GM23248 (cell line): Measurements from ENCODE around the gene MED12L. TPM values are rescaled to one million over a fixed set of nuclear protein-coding genes. Genes with fewer than 3 reads are reported as not detected.

Experiments
- DNase-seq: peaks from one replicate; pipeline ENCODE4 v3.0.0-alpha.2; 2015
- H2AFZ ChIP-seq: fragments of 200-600 bp; sonication (generic); 2 replicates; pipeline ENCODE4 v1.6.1; 2016; ENCODE audit warnings: antibody characterized with exemption
- H3F3A ChIP-seq: fragments of 200-600 bp; sonication (generic); 2 replicates; pipeline ENCODE4 v1.6.1; 2016; ENCODE audit warnings: mild to moderate bottlenecking, antibody characterized with exemption, mixed run types; ENCODE audit not compliant: insufficient read depth
- H3K27ac ChIP-seq: fragments of 200-600 bp; sonication (generic); 2 replicates; pipeline ENCODE4 v1.5.1; 2016; ENCODE audit warnings: mild to moderate bottlenecking
- H3K27me3 ChIP-seq: fragments of 200-600 bp; sonication (generic); replicated peaks from 2 replicates; pipeline ENCODE4 v1.6.1; 2016; ENCODE audit warnings: mild to moderate bottlenecking; ENCODE audit not compliant: insufficient read depth
- H3K36me3 ChIP-seq: fragments of 200-600 bp; sonication (generic); 2 replicates; pipeline ENCODE4 v1.6.1; 2016; ENCODE audit warnings: low read depth, mild to moderate bottlenecking
- H3K4me1 ChIP-seq: fragments of 200-600 bp; sonication (generic); 2 replicates; pipeline ENCODE4 v1.6.1; 2016; ENCODE audit warnings: mild to moderate bottlenecking; ENCODE audit not compliant: insufficient read depth
- H3K4me2 ChIP-seq: fragments of 200-600 bp; sonication (generic); one replicate; pipeline ENCODE4 v1.6.1; 2016; ENCODE audit warnings: mild to moderate bottlenecking; ENCODE audit not compliant: unreplicated experiment
- H3K4me3 ChIP-seq: fragments of 200-600 bp; sonication (generic); 2 replicates; pipeline ENCODE4 v1.5.1; 2016; ENCODE audit warnings: mild to moderate bottlenecking
- H3K79me2 ChIP-seq: fragments of 200-600 bp; sonication (generic); 2 replicates; pipeline ENCODE4 v1.6.1; 2016; ENCODE audit warnings: mild to moderate bottlenecking; ENCODE audit not compliant: insufficient read depth
- H3K9ac ChIP-seq: fragments of 200-600 bp; sonication (generic); 2 replicates; pipeline ENCODE4 v1.6.1; 2016; ENCODE audit warnings: mild to moderate bottlenecking
- H3K9me2 ChIP-seq: fragments of 200-600 bp; sonication (generic); 2 replicates; pipeline ENCODE4 v1.6.1; 2016; ENCODE audit warnings: mixed run types, mild to moderate bottlenecking, moderate library complexity; ENCODE audit not compliant: insufficient read depth
- H3K9me3 ChIP-seq: fragments of 200-600 bp; sonication (generic); one replicate; pipeline ENCODE4 v1.6.1; 2017; ENCODE audit warnings: low read depth
- H4K20me1 ChIP-seq: fragments of 200-600 bp; sonication (generic); 2 replicates; pipeline ENCODE4 v1.6.0; 2016; ENCODE audit not compliant: insufficient read depth
- EZH2 ChIP-seq: fragments of 200-600 bp; sonication (generic); IDR thresholded peaks from 2 replicates; pipeline ENCODE4 v1.6.1; 2018; ENCODE audit warnings: antibody characterized with exemption, mild to moderate bottlenecking; ENCODE audit not compliant: insufficient read depth, poor library complexity, severe bottlenecking
- EZH2phosphoT487 ChIP-seq: fragments of 200-600 bp; sonication (generic); IDR thresholded peaks from 2 replicates; pipeline ENCODE4 v1.6.1; 2018; ENCODE audit warnings: antibody characterized with exemption, moderate library complexity, mild to moderate bottlenecking, low read depth; ENCODE audit not compliant: insufficient read depth
- WGBS, 2 experiments: methylation state at CpG; one replicate each; pipeline ENCODE4 v1.1.6; 2015 to 2017; ENCODE audit warnings: low lambda C conversion rate in 2 of 2, low coverage in 1 of 2; ENCODE audit errors: missing lambda C conversion rate in 2 of 2; 5-methylcytosine and 5-hydroxymethylcytosine counted together
- in situ Hi-C: fragments of 300-500 bp; cut with MboI; formaldehyde crosslinking; loops from 2 replicates; pipeline ENCODE4 v1.15.0; 2020
- polyA plus RNA-seq: library from polyadenylated mRNA; unstranded; fragments of >200 nt; fragmentation: Nextera tagmentation; extraction: Ambion mirVana; gene quantifications from 2 replicates; pipeline ENCODE4 v1.2.1, GENCODE V29; 2016
- total RNA-seq: library from RNA; depleted of rRNA; stranded (reverse); fragments of >200 nt; shearing (Covaris generic); gene quantifications from 2 replicates; pipeline ENCODE4 v1.2.3, GENCODE V29; 2014

Gene MED12L
- total and polyA plus RNA-seq, 2 experiments from 2014 or later: 0.13 to 0.32 TPM

DNA sequence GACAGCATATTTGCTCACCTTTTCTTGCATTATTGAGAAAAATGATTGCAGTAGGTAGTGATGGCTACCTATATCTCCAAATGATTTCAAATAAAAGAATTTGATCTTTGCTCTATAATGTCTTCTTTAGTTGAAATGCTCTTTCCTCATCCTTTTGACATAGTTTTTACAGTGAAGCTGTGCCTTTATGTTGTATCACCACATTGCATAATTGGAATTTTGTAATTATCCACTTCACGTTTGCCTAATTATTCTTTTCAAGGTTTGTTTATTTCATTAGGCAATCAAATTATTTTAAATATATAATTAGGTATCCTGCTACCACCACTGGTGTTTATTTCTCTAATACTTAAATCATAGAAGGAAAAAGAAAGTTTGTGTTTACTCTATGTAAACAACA, 265.2 kb downstream of the MED12L start:
- Histone ChIP-seq H3K9me3 (no peaks in the 10 kb centered on the region), H3K27me3 (no peaks in the 10 kb centered on the region), H3F3A (peaks cover 6% of the 10 kb centered on the region), H2AFZ (no peak overlapping the region), H3K4me3 (no peak overlapping the region), H3K9me2 (no peaks in the 10 kb centered on the region), H3K36me3 (no peaks in the 10 kb centered on the region), H3K27ac (no peak overlapping the region), H3K4me2 (no peak overlapping the region), H4K20me1 (no peaks in the 10 kb centered on the region), H3K79me2 (no peaks in the 10 kb centered on the region), H3K4me1 (peaks cover 6% of the 10 kb centered on the region), H3K9ac (no peak overlapping the region)
- WGBS, 2 experiments: 85 to 95% methylated on average over 1 of the region's 1 CpG
- in situ Hi-C loops: no loop called here
- DNase-seq: no peak
- TF ChIP-seq EZH2phosphoT487 (no peak), EZH2 (no peak)

DNA sequence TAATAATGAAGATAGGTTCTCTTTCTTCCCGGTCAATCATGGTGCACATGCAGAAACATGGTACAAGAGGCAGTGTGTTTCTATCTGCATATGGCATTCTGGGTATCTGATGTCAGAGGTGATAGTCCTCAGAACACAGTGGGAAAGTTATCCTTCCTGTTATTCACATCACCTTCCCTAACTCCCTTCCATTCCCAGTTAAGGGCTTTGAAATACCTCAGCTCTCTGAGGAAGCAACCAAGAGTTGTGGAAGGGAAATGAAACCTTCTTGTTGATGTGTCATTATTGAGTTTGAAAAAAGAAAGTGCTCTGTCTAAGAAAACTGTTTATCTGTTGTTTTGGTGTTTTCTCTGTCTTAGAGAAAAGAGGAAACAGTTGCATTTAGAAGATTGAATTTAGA, 265.8 kb downstream of the MED12L start:
- no peak overlapping the region for H3K4me2 ChIP-seq
- TF ChIP-seq EZH2: no peak
- TF ChIP-seq EZH2phosphoT487: no peak
- H3F3A ChIP-seq: peaks cover 1% of the 10 kb centered on the region
- in situ Hi-C loops: no loop called here
- no peak overlapping the region for H3K4me3 ChIP-seq
- H3K36me3 ChIP-seq: no peaks in the 10 kb centered on the region
- H3K9me2 ChIP-seq: no peaks in the 10 kb centered on the region
- no peaks in the 10 kb centered on the region for H3K79me2 ChIP-seq
- no peak overlapping the region for H3K9ac ChIP-seq
- H3K4me1 ChIP-seq: peaks cover 2% of the 10 kb centered on the region
- no peaks in the 10 kb centered on the region for H4K20me1 ChIP-seq
- 47 to 68% methylated on average over 1 of the region's 1 CpG for WGBS, 2 experiments
- H3K9me3 ChIP-seq: no peaks in the 10 kb centered on the region
- H2AFZ ChIP-seq: no peak overlapping the region; the same call in 1 of the 2 replicates
- no peak overlapping the region for H3K27ac ChIP-seq
- DNase-seq: no peak
- H3K27me3 ChIP-seq: no peaks in the 10 kb centered on the region

DNA sequence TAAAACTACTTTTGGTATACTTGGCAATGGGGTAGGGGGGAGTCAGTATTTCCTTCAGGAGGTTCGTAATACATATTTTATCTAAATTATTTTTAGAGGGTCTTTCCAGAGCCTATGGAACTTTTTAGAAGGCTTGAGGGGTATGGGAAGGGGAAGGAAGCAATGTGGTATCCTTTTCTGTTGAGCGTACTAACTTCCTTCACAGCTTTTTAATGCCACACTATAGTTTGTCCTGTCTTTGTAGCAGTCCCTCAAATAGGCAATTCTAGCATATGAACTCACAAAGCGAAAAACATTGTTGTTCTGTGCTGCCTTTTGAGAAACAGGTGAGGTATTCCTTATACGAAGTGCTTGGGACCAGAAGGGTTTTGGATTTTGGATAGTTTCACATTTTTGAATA, 266.2 kb downstream of the MED12L start:
- TF ChIP-seq EZH2 (no peak), EZH2phosphoT487 (no peak)
- Histone ChIP-seq H3K4me2 (no peak overlapping the region), H3K27me3 (no peaks in the 10 kb centered on the region), H3F3A (no peaks in the 10 kb centered on the region), H3K36me3 (no peaks in the 10 kb centered on the region), H3K79me2 (no peaks in the 10 kb centered on the region), H3K9me2 (no peaks in the 10 kb centered on the region), H3K9me3 (no peaks in the 10 kb centered on the region), H4K20me1 (no peaks in the 10 kb centered on the region), H3K4me1 (no peaks in the 10 kb centered on the region), H3K27ac (no peak overlapping the region), H2AFZ (no peak overlapping the region; the same call in 1 of the 2 replicates), H3K9ac (no peak overlapping the region), H3K4me3 (no peak overlapping the region)
- DNase-seq: no peak
- in situ Hi-C loops: no loop called here
- 83 to 87% methylated on average over 4 of the region's 4 CpGs for WGBS, 2 experiments

DNA sequence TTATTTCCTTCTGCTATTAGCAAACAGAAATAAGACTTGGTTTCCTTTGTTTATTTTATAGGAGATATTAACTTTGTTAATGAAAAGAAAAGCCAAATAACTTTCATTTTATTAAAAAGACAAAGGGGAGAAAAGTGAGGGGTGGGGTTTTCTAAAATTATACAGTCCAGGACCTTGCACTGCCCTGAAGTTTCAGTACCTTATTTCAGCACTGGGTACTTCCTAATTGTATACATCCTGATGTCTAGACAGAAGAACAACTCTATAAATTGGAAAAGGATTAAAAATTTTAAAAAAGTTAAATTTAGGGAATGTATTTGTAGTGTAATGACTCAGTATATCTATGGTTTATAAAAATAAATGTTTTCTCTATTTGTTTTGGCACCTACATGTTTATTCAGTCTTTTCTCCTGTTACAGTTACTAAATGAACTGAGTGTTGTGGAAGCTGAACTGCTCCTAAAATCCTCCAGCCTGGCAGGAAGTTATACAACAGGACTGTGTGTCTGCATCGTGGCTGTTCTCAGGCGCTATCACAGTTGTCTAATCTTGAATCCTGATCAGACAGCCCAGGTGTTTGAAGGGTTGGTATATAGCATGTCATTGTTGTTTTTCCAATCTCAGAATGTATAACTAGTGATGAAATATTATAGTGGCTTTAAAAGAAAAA, 271.5 kb downstream of the MED12L start:
- H3K4me3 ChIP-seq: no peak overlapping the region
- H3K79me2 ChIP-seq: no peaks in the 10 kb centered on the region
- in situ Hi-C loops: no loop called here
- 80 to 87% methylated on average over 2 of the region's 2 CpGs for WGBS, 2 experiments
- H3K27ac ChIP-seq: no peak overlapping the region
- H3K27me3 ChIP-seq: no peaks in the 10 kb centered on the region
- no peaks in the 10 kb centered on the region for H3K36me3 ChIP-seq
- H2AFZ ChIP-seq: peak overlapping the region; percentile 33; the same call in 1 of the 2 replicates
- TF ChIP-seq EZH2: no peak
- no peak for TF ChIP-seq EZH2phosphoT487
- H3K9ac ChIP-seq: no peak overlapping the region
- no peak overlapping the region for H3K4me2 ChIP-seq
- no peak for DNase-seq
- H3K9me3 ChIP-seq: no peaks in the 10 kb centered on the region
- H3K9me2 ChIP-seq: no peaks in the 10 kb centered on the region
- 0 out of 2 replicates have a peak, but pooled peaks cover 3% of the 10 kb centered on the region for H3K4me1 ChIP-seq
- no peaks in the 10 kb centered on the region for H4K20me1 ChIP-seq
- no peaks in the 10 kb centered on the region for H3F3A ChIP-seq
